NCI-H345 (cell line): ENCODE results near the gene STRA6.

Experiments
- DNase-seq: peaks from one replicate; lab custom pipeline; 2025; lab: John Stamatoyannopoulos, UW

The STRA6 gene

DNA sequence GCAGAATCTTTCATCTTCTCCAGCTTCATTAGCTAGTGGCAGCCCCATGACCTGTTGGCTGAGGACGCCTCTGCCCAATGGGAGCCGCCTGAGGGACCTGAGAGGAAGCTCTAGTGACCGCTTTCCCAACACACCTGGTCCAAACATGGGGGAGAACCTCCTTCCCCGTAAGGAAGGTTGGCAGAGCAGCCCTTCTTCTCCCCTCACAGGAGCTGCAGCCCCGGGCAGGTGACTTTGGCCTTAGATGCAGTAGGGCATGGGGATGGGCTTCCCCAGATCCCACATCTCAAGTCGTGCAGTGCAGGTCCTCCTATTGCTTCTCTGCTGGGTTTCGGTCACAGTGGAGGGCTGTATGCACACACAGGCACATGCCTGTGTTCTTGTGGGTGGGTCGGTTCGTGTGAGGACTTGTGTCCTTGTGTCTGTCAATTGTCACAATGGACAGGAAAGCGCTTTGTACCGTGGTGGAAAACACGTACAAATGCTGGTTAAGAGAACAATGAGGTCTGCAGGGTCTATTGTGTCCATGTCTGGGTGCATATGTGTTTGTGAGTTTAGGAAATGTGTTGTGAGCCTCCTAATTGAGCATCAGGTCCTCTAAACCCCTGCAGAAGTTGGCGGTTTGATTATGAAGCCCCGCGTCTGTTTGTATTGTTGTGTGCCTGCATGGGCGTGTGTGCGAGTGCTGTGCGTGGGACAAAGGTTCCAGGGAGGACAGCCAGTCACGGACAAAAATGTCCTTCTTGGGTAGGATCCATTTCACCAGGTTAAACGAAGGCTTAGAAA lies 70.8 kb downstream of the STRA6 start:
- DNase-seq, result no peak

DNA sequence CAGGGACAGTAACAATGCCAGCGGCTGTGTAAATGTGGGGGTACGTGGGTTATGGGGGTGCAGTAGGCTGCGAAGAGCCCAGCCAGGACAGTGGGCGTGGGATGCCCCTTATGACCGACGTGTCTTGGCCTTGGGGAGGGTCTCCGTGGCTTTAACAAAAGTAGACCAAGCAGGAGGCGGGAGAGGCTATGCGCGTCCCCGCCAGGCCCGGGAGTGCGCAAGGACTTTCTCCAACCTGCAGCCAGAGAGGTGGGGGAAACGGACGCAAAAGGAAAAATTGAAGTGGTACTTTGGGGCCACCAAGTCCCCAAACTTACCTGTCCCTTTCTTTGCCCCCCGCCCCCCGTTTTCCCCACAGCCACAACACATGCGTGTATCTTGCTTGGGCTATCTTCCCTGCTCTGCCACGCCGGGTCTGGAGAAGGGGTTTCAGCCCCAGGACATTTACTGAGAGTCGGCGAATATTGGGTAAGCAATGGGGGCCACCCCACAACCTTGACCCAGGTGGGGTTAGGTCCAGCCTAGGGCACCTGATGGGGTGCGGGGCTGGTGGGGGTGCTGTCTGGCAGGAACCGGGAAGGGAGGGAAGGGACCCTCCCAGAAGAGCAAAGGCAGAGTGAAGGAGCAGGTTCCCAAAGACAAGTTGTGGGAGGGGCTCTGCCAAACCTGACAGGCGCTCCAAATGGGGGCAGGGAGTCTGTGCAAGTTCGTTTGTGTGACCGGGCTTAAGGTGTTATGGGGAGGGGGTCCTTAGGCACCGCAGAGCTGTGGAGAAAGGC lies 71.5 kb downstream of the STRA6 start:
- DNase-seq, result no peak

DNA sequence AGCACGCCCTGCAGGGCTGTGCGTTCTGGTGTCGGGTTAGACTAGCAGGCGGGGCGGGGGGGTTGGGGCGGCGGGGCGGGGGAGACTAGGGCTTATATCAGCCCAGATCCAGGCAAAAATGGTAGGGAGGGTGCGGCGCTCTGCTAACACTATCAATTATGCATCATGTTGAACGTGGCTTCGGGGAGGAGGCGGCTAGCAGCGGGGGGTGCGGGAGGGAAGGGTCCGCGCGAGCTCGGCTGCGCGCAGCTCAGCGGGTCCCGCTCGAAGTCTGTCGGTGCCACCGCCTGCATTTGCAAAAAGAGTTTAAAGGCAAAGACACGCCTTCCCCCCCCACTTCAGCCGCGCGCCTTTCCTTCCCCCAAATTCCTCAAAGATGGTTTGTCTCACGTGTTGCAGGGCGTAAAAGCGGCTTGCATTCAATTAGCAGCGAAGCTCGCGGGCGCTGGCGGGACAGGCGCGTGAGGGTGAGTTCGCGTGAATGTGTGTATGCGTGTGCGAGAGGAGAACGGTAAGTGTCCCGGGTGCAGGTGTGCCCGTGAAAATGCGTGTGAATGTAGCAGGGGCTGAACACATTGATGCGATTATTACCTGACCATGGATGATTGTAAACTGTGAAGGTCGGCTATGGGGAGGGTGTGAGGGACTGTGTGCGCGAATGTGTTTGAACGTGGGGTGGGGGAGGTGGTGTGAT lies 72.3 kb downstream of the STRA6 start, which contains the start of gene ISLR2:
Gene ISLR2, plus strand, starts transcription at position 432 of the 694 bp plus-strand sequence. CDS start 2,169 bp downstream, outside the sequence.
- no peak for DNase-seq

DNA sequence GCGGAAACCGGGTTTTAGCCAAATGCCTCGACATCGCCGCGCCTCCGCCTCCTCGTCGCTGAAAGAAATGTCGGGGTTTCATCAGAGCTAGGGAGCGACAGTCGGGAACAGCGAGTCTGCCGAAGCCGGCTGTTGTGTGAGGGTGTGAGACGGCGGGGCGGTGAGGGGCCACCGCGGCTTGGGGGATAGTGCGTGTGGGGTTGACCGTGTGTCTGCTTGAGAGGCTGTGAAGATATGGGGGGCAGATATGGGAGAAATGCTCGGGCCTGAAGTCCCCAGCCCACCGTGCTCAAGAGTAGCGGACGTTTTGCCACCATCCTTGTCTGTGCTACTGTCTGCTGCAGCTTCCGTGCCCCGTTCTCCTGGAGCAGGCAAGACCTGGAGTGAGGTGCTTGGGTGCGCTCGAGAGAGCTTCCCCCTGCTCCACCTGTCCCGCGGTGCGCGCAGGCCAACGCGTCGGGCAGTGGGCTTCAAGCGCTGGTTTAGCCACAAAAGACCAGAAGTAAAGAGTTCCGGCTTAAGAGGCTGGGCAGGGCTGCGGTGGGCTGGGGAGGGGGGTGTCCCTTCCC lies 72.9 kb downstream of the STRA6 start:
- no peak for DNase-seq
